Neural progenitor cell (in vitro differentiated cells): ENCODE data around the gene CCND2. TPM values are rescaled to one million over a fixed set of nuclear protein-coding genes. Genes with fewer than 3 reads are reported as not detected.

Experiments
- DNase-seq: peaks from one replicate; pipeline ENCODE4 v3.0.0-alpha.2; 2016; ENCODE audit warnings: low spot score
- H2AFZ ChIP-seq: fragments of 200-600 bp; sonication (generic); replicated peaks from 2 replicates; pipeline ENCODE4 v1.6.1; 2016; ENCODE audit warnings: antibody characterized with exemption
- H3F3A ChIP-seq: fragments of 200-600 bp; sonication (generic); 2 replicates; pipeline ENCODE4 v1.6.1; 2016; ENCODE audit warnings: antibody characterized with exemption, low read depth
- H3K27ac ChIP-seq: fragments of 200-600 bp; sonication (generic); 2 replicates; pipeline ENCODE4 v1.5.1; 2016; ENCODE audit warnings: mild to moderate bottlenecking
- H3K27me3 ChIP-seq: fragments of 200-600 bp; sonication (generic); 2 replicates; pipeline ENCODE4 v1.6.1; 2016; ENCODE audit warnings: mild to moderate bottlenecking, moderate library complexity
- H3K36me3 ChIP-seq: fragments of 200-600 bp; sonication (generic); 2 replicates; pipeline ENCODE4 v1.5.1; 2016
- H3K4me1 ChIP-seq: fragments of 200-600 bp; sonication (generic); 2 replicates; pipeline ENCODE4 v1.6.1; 2016; ENCODE audit warnings: mixed run types
- H3K4me2 ChIP-seq: fragments of 200-600 bp; sonication (generic); 2 replicates; pipeline ENCODE4 v1.6.1; 2016
- H3K4me3 ChIP-seq: fragments of 200-600 bp; sonication (generic); 2 replicates; pipeline ENCODE4 v1.5.1; 2016
- H3K79me2 ChIP-seq: fragments of 200-600 bp; sonication (generic); 2 replicates; pipeline ENCODE4 v1.6.1; 2016; ENCODE audit warnings: low read depth
- H3K9ac ChIP-seq: fragments of 200-600 bp; sonication (generic); 2 replicates; pipeline ENCODE4 v1.6.1; 2016
- H3K9me3 ChIP-seq: fragments of 200-600 bp; sonication (generic); 2 replicates; pipeline ENCODE4 v1.5.1; 2016; ENCODE audit warnings: low read depth
- H4K20me1 ChIP-seq: fragments of 200-600 bp; sonication (generic); 2 replicates; pipeline ENCODE4 v1.6.1; 2016; ENCODE audit warnings: low read depth
- H3K27ac Mint-ChIP-seq: 3 replicates; pipeline ENCODE4 v1.8.0; 2021; ENCODE audit warnings: mixed read lengths
- H3K27me3 Mint-ChIP-seq: 2 replicates; pipeline ENCODE4 v1.8.0; 2022; ENCODE audit warnings: low read depth, mild to moderate bottlenecking, inconsistent platforms, moderate library complexity, mixed read lengths; ENCODE audit not compliant: insufficient read depth
- H3K36me3 Mint-ChIP-seq: 3 replicates; pipeline ENCODE4 v1.8.0; 2021; ENCODE audit warnings: mixed read lengths
- H3K4me1 Mint-ChIP-seq: 3 replicates; pipeline ENCODE4 v1.8.0; 2021; ENCODE audit warnings: mixed read lengths
- H3K4me3 Mint-ChIP-seq: 3 replicates; pipeline ENCODE4 v1.8.0; 2021; ENCODE audit warnings: mild to moderate bottlenecking, moderate library complexity, mixed read lengths
- H3K9me3 Mint-ChIP-seq: 3 replicates; pipeline ENCODE4 v1.8.0; 2020; ENCODE audit warnings: mixed read lengths
- CTCF ChIP-seq: fragments of 200-600 bp; sonication (generic); IDR thresholded peaks from 2 replicates; pipeline ENCODE4 v1.5.1; 2017; ENCODE audit warnings: antibody characterized with exemption, mild to moderate bottlenecking
- EZH2 ChIP-seq: fragments of 200-600 bp; sonication (generic); IDR thresholded peaks from 2 replicates; pipeline ENCODE4 v1.6.1; 2017; ENCODE audit warnings: antibody characterized with exemption, mild to moderate bottlenecking, moderate library complexity
- EZH2phosphoT487 ChIP-seq: fragments of 200-600 bp; sonication (generic); IDR thresholded peaks from 2 replicates; pipeline ENCODE4 v1.6.1; 2017; ENCODE audit warnings: antibody characterized with exemption
- total RNA-seq: library from RNA; depleted of rRNA; stranded (reverse); fragments of >200 nt; gene quantifications from 2 replicates; pipeline ENCODE4 v1.2.3, GENCODE V29; 2015; ENCODE audit warnings: low replicate concordance

The CCND2 gene
- total RNA-seq, 1 donor from 2014 or later: 95.8 TPM

DNA sequence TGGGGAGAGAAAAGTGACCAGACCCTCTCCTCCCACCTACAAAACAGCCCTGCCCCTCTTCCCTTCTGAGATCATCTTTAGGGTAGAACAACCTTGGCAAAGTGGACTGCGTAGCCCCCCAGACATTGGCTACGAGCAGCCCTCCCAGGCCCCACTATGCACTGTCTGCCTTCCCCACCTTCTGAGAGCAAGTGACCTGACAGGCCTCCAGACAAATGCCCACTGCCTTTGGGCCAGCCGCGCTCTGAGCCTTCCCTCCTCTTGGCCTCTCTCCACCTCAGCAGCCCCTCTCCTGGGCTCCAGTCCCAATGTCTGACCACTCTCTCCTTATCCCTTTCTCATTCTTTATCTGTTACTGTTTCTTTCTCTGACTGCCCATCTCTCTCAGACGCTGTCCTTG lies 46.5 kb upstream of the CCND2 start:
- H3K4me3 Mint-ChIP-seq: no peak overlapping the region
- H3K4me1 Mint-ChIP-seq: no peaks in the 10 kb centered on the region
- H3K27ac ChIP-seq: no peak overlapping the region
- H3K4me2 ChIP-seq: no peak overlapping the region
- no peaks in the 10 kb centered on the region for H3F3A ChIP-seq
- no peak overlapping the region for H3K9ac ChIP-seq
- TF ChIP-seq EZH2phosphoT487 (no peak), EZH2 (no peak)
- H3K4me1 ChIP-seq: no peaks in the 10 kb centered on the region
- no peaks in the 10 kb centered on the region for H3K36me3 Mint-ChIP-seq
- H3K4me3 ChIP-seq: no peak overlapping the region
- H4K20me1 ChIP-seq: no peaks in the 10 kb centered on the region
- no peaks in the 10 kb centered on the region for H3K36me3 ChIP-seq
- H3K79me2 ChIP-seq: no peaks in the 10 kb centered on the region
- peaks cover 6% of the 10 kb centered on the region for H3K9me3 ChIP-seq
- H3K27ac Mint-ChIP-seq: no peak overlapping the region
- peaks cover 12% of the 10 kb centered on the region for H3K27me3 Mint-ChIP-seq
- peaks cover 3% of the 10 kb centered on the region for H3K9me3 Mint-ChIP-seq
- DNase-seq: no peak
- H3K27me3 ChIP-seq: no peaks in the 10 kb centered on the region
- peak overlapping the region; percentile 52 for H2AFZ ChIP-seq

DNA sequence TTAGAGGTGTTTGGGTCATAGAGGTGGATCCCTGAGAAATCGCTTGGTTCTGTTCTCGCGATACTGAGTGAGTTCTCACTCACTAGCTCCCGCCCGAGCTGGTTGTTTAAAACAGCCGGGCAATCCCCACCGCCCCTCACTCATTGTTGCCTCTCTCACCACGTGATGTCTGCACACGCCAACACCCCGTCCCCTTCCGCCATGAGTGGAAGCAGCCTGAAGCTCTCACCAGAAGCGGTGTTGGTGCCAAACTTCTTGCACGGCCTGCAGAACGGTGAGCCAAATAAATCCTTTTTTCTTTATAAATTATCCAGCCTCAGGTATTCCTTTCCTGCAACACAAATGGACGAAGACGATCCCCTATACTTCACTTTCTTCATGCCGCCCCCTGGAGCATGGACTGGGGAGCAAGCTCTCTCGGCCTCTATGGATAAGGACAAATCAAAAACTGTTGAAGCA lies 45.4 kb upstream of the CCND2 start:
- H3K9ac ChIP-seq: no peak overlapping the region
- no peak overlapping the region for H3K27ac ChIP-seq
- no peaks in the 10 kb centered on the region for H3F3A ChIP-seq
- H3K36me3 Mint-ChIP-seq: no peaks in the 10 kb centered on the region
- H4K20me1 ChIP-seq: no peaks in the 10 kb centered on the region
- DNase-seq: no peak
- no peaks in the 10 kb centered on the region for H3K9me3 Mint-ChIP-seq
- peak overlapping the region; percentile 85 for H2AFZ ChIP-seq
- TF ChIP-seq CTCF (peak; percentile 43), EZH2phosphoT487 (no peak), EZH2 (no peak)
- peak overlapping the region; percentile 13 for H3K4me2 ChIP-seq
- no peaks in the 10 kb centered on the region for H3K27me3 ChIP-seq
- H3K4me3 ChIP-seq: peak overlapping the region; percentile 5
- no peaks in the 10 kb centered on the region for H3K36me3 ChIP-seq
- H3K27ac Mint-ChIP-seq: no peak overlapping the region
- no peaks in the 10 kb centered on the region for H3K79me2 ChIP-seq
- no peaks in the 10 kb centered on the region for H3K4me1 Mint-ChIP-seq
- H3K4me1 ChIP-seq: no peaks in the 10 kb centered on the region
- no peaks in the 10 kb centered on the region for H3K9me3 ChIP-seq
- no peak overlapping the region for H3K4me3 Mint-ChIP-seq
- peaks cover 12% of the 10 kb centered on the region for H3K27me3 Mint-ChIP-seq

DNA sequence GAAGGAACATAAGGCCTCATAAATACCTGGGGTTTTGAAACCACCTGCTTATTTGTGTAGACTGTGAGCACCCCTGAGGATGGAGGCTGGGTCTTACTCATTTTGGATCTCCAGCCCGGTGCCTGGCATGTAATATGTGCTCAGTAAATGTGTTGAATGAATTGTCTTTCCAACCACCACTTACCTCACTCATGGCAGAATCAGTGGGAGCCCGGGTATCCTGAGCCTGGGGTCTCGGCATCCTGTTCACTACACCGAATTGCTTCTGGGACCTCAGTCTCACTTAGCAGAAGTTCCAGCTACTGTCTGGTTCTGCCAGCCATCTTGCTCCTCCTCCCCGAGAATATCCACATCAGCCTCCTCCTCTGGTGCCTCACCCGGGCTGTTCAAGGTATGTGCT lies 43.0 kb upstream of the CCND2 start:
- Histone ChIP-seq H3K9me3 (no peaks in the 10 kb centered on the region), H2AFZ (no peak overlapping the region), H3K9ac (no peak overlapping the region), H3K4me3 (no peak overlapping the region), H3K27me3 (no peaks in the 10 kb centered on the region), H3K4me2 (no peak overlapping the region), H4K20me1 (no peaks in the 10 kb centered on the region), H3K79me2 (no peaks in the 10 kb centered on the region), H3F3A (no peaks in the 10 kb centered on the region), H3K36me3 (no peaks in the 10 kb centered on the region), H3K4me1 (no peaks in the 10 kb centered on the region), H3K27ac (no peak overlapping the region)
- H3K9me3 Mint-ChIP-seq: peaks cover 4% of the 10 kb centered on the region
- TF ChIP-seq EZH2 (no peak), EZH2phosphoT487 (no peak), CTCF (no peak)
- H3K27ac Mint-ChIP-seq: no peak overlapping the region
- peaks cover 12% of the 10 kb centered on the region for H3K27me3 Mint-ChIP-seq
- no peak for DNase-seq
- H3K4me1 Mint-ChIP-seq: no peaks in the 10 kb centered on the region
- no peaks in the 10 kb centered on the region for H3K36me3 Mint-ChIP-seq
- no peak overlapping the region for H3K4me3 Mint-ChIP-seq

GRCh38 chr12:4238577-4238976 lies 35.0 kb upstream of the CCND2 start:
- Histone ChIP-seq H2AFZ (no peak overlapping the region), H3K27ac (no peak overlapping the region), H4K20me1 (no peaks in the 10 kb centered on the region), H3K4me1 (no peaks in the 10 kb centered on the region), H3K4me2 (no peak overlapping the region), H3K36me3 (no peaks in the 10 kb centered on the region), H3K9me3 (no peaks in the 10 kb centered on the region), H3K79me2 (no peaks in the 10 kb centered on the region), H3K9ac (no peak overlapping the region), H3K27me3 (no peaks in the 10 kb centered on the region), H3K4me3 (no peak overlapping the region), H3F3A (no peaks in the 10 kb centered on the region)
- no peak for TF ChIP-seq EZH2phosphoT487
- TF ChIP-seq EZH2: no peak
- TF ChIP-seq CTCF: no peak
- peaks cover 3% of the 10 kb centered on the region for H3K4me1 Mint-ChIP-seq
- no peaks in the 10 kb centered on the region for H3K27me3 Mint-ChIP-seq
- H3K36me3 Mint-ChIP-seq: no peaks in the 10 kb centered on the region
- no peak for DNase-seq
- H3K9me3 Mint-ChIP-seq: peaks cover 31% of the 10 kb centered on the region
- H3K27ac Mint-ChIP-seq: no peak overlapping the region
- H3K4me3 Mint-ChIP-seq: no peak overlapping the region
